Parathyroid adenoma (tissue), 2 donors: ENCODE measurements around the gene GNB1.

ENCODE experiments used
- H2AFZ ChIP-seq: fragments of 300-600 bp; sonication (generic); one replicate; pipeline ENCODE4 v1.7.0; 2017; ENCODE audit warnings: antibody characterized with exemption, mild to moderate bottlenecking
- H3K27ac ChIP-seq: fragments of 300-600 bp; sonication (generic); one replicate; pipeline ENCODE4 v1.7.0; 2017
- H3K27me3 ChIP-seq: fragments of 300-600 bp; sonication (generic); one replicate; pipeline ENCODE4 v1.7.0; 2017; ENCODE audit warnings: low read length; ENCODE audit not compliant: control insufficient read depth, insufficient read depth
- H3K36me3 ChIP-seq: fragments of 300-600 bp; sonication (generic); one replicate; pipeline ENCODE4 v1.7.0; 2017; ENCODE audit warnings: low read length; ENCODE audit not compliant: control insufficient read depth, insufficient read depth
- H3K4me1 ChIP-seq: fragments of 300-600 bp; sonication (generic); one replicate; pipeline ENCODE4 v1.7.0; 2017; ENCODE audit warnings: control low read depth
- H3K4me2 ChIP-seq: fragments of 300-600 bp; sonication (generic); one replicate; pipeline ENCODE4 v1.7.0; 2017; ENCODE audit warnings: low read length
- H3K4me3 ChIP-seq: fragments of 300-600 bp; sonication (generic); one replicate; pipeline ENCODE4 v1.7.0; 2017; ENCODE audit warnings: low read depth, low read length
- H3K79me2 ChIP-seq: fragments of 300-600 bp; sonication (generic); one replicate; pipeline ENCODE4 v1.7.0; 2017; ENCODE audit warnings: control low read depth
- H3K9ac ChIP-seq: fragments of 300-600 bp; sonication (generic); one replicate; pipeline ENCODE4 v1.7.0; 2017; ENCODE audit warnings: mild to moderate bottlenecking
- H3K9me3 ChIP-seq: fragments of 300-600 bp; sonication (generic); one replicate; pipeline ENCODE4 v1.7.0; 2017; ENCODE audit warnings: low read length; ENCODE audit not compliant: control insufficient read depth
- CTCF ChIP-seq: fragments of 300-600 bp; sonication (generic); IDR thresholded peaks from one replicate; pipeline ENCODE4 v1.7.0; 2017; ENCODE audit warnings: antibody characterized with exemption, mild to moderate bottlenecking
- donor health status: primary hyperparathyroidism.

GNB1 gene

DNA sequence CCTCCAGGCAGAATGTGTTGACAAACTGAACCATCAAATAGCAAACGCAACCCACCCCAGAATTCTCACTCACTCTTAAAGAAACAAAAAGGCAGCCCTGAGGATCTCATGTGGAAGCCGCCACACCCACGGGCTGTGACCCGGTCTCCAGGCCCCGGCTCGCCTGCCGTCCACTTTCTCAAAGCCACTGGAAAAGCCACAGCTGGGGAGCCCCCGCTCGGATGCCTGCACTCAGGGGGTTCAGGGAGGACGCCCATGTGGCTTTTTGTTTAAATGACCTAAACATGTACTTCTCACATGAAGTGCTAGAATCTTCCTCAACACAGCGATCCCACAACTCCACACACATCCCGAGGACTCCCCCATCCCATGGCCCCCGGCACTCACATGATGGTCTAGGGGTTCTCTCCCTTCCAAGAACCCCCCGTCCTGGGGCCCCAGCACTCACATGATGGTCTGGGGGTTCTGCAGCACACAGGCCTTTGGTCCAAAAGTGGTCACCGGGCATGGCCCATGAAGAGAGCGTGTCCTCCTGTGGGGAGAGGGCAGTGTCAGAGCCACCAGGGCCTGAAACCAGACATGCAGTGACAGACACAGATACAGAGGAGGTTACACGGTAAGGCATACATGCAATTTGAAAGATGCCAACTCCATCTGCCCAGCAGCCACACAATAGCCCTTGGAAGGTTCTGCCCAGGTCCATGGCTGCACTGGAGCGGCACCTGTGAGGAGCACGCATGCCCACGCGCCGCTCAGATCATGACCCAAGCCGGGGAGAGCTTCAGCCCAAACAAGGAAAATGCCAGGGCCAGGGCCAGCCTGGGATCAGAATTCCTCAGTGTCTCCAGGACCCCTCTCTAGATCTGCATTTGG, 129.1 kb downstream of the GNB1 start:
- Histone ChIP-seq H2AFZ (no peak overlapping the region), H3K9me3 (no peaks in the 10 kb centered on the region), H3K27ac (no peak overlapping the region), H3K4me3 (no peak overlapping the region), H3K27me3 (no peaks in the 10 kb centered on the region), H3K4me2 (no peak overlapping the region), H3K79me2 (peaks cover 4% of the 10 kb centered on the region), H3K4me1 (no peaks in the 10 kb centered on the region), H3K36me3 (no peaks in the 10 kb centered on the region), H3K9ac (no peak overlapping the region)
- TF ChIP-seq CTCF = no peak

DNA sequence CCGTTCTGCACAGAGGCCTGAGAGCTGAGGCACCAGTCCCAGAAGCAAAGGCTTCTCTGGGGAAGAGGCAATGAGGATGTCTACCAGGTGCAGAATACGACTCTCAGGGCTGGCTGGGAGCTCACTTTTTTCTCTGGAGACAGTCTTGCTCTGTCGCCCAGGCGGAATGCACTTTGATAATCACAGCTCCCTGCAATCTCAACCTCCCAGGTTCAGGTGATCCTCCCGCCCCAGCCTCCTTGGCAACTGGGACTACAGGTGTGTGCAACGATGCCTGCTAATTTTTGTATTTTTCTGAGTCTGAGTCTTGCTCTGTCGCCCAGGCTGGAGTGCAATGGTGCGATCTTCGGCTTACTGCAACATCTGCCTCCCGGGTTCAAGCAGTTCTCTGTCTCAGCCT, 130.2 kb downstream of the GNB1 start:
- Histone ChIP-seq H3K9ac (no peak overlapping the region), H3K4me2 (no peak overlapping the region), H3K9me3 (no peaks in the 10 kb centered on the region), H3K4me3 (no peak overlapping the region), H3K79me2 (peaks cover 4% of the 10 kb centered on the region), H3K27me3 (no peaks in the 10 kb centered on the region), H2AFZ (no peak overlapping the region), H3K27ac (no peak overlapping the region), H3K4me1 (no peaks in the 10 kb centered on the region), H3K36me3 (no peaks in the 10 kb centered on the region)
- no peak for TF ChIP-seq CTCF

GRCh38 chr1:1760345-1760650, 130.6 kb downstream of the GNB1 start:
- Histone ChIP-seq H3K36me3 (no peaks in the 10 kb centered on the region), H3K27ac (no peak overlapping the region), H3K4me1 (no peaks in the 10 kb centered on the region)

DNA sequence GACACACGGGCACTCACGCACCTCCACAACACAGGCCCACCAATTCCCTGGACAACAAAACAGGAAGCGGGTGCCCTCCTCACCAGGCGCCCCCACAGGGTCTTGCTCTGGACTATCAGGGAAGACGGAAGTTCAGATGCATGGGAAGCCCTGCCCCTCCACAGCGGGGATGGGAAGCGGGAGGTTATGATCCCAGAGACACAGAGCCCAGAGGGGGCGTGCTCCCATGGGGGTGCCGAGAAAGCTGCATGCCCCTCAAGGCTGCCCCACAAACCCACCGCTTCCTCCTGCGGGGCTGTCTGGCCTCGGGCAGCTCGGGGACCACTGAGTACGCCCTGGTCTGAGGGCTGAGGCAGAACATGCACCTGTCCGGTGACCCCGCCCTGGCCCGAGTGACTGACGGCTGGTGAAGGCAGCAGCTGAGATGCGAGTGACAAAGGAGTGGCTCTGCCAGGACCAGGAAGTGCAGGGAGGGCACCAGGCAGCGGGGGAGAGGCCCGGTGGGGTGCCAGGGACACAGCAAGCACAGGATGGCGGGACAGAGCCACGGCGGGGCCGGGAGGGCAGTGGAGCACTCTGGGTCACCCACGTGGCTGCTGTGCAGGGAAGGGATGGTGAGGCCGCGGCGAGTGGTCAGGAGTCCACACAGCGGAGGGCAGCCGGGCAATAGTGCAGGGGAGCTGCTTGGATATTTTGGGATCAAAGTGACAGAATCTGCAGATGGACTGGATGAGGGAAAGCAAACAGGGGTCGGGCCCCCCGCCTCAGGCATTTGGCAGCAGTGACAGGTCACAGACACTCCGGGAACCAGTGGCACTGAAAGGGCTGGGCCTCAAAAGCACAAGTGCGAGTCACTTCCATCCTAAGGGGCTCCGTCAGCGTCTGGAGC, 131.2 kb downstream of the GNB1 start:
- H3K79me2 ChIP-seq = peaks cover 4% of the 10 kb centered on the region
- H2AFZ ChIP-seq = no peak overlapping the region
- H3K4me1 ChIP-seq = no peaks in the 10 kb centered on the region
- no peak overlapping the region for H3K4me3 ChIP-seq
- H3K27me3 ChIP-seq = no peaks in the 10 kb centered on the region
- H3K27ac ChIP-seq = no peak overlapping the region
- no peak for TF ChIP-seq CTCF
- H3K9ac ChIP-seq = no peak overlapping the region
- H3K36me3 ChIP-seq = no peaks in the 10 kb centered on the region
- no peaks in the 10 kb centered on the region for H3K9me3 ChIP-seq
- peak overlapping the region; percentile 52 for H3K4me2 ChIP-seq

More at GRCh38 chr1:1760345-1760650, 130.6 kb downstream of the GNB1 start:
- Histone ChIP-seq H3K9me3 (no peaks in the 10 kb centered on the region), H3K4me3 (no peak overlapping the region), H3K27me3 (no peaks in the 10 kb centered on the region), H3K9ac (no peak overlapping the region), H2AFZ (no peak overlapping the region), H3K79me2 (peaks cover 4% of the 10 kb centered on the region), H3K4me2 (no peak overlapping the region)
- TF ChIP-seq CTCF = no peak
